Mesodermal cell (in vitro differentiated cells): ENCODE results near the gene ZNF511.

Experiments
- H3K27ac ChIP-seq: 2 replicates; pipeline ENCODE4 v1.7.0; 2013; ENCODE audit warnings: mild to moderate bottlenecking, low read depth, low read length, moderate library complexity; ENCODE audit not compliant: severe bottlenecking
- H3K36me3 ChIP-seq: 2 replicates; pipeline ENCODE4 v1.7.1; 2013; ENCODE audit warnings: mild to moderate bottlenecking, low read length, moderate library complexity; ENCODE audit not compliant: control insufficient read depth, insufficient read depth
- H3K4me1 ChIP-seq: one replicate; pipeline ENCODE4 v1.7.1; 2013; ENCODE audit warnings: mild to moderate bottlenecking, low read length; ENCODE audit not compliant: insufficient read depth, control insufficient read depth, poor library complexity, severe bottlenecking
- H3K4me3 ChIP-seq: 2 replicates; pipeline ENCODE4 v1.7.0; 2013; ENCODE audit warnings: low read length, control low read depth, mild to moderate bottlenecking; ENCODE audit not compliant: insufficient read depth, poor library complexity, severe bottlenecking; ENCODE audit errors: extremely low read depth
- H3K9me3 ChIP-seq: 2 replicates; pipeline ENCODE4 v1.7.1; 2013; ENCODE audit warnings: mild to moderate bottlenecking, low read length, moderate library complexity; ENCODE audit not compliant: control insufficient read depth
- WGBS, 2 experiments: methylation state at CpG; one replicate each; pipeline ENCODE4 v1.1.5; 2013; ENCODE audit warnings: missing lambda C conversion rate in 2 of 2; ENCODE audit not compliant: insufficient coverage in 2 of 2; 5-methylcytosine and 5-hydroxymethylcytosine counted together

ZNF511 gene

GRCh38 chr10:133267829-133268228, 40.9 kb upstream of the ZNF511 start:
- Histone ChIP-seq H3K36me3 (no peaks in the 10 kb centered on the region), H3K4me3 (no peak overlapping the region), H3K9me3 (no peaks in the 10 kb centered on the region), H3K27ac (no peak overlapping the region), H3K4me1 (peaks cover 5% of the 10 kb centered on the region)
- 91 to 93% methylated on average over 20 of the region's 22 CpGs for WGBS, 2 experiments

DNA sequence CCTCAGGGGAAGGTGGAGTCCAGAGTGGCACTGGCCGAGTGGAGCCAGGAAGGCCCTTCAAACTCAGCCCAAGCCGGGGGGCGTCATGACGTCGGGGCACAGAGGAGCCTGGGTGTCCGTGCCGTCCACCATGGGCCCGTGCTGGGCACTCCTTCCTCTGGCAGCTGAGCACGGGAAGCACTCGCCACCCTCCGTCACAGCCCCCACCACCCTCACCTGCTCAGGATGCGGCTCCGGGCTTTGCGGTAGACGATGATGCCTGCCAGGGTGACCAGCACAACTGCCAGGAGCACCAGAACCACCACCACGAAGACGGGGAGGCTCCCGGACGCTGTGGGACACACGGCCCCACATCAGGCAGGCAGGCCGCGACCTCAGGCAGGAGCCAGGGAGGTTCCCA, 40.2 kb upstream of the ZNF511 start:
- 91 to 92% methylated on average over 20 to 22 of the region's 22 CpGs for WGBS, 2 experiments
- Histone ChIP-seq H3K4me3 (no peak overlapping the region), H3K4me1 (peaks cover 5% of the 10 kb centered on the region), H3K27ac (no peak overlapping the region), H3K9me3 (no peaks in the 10 kb centered on the region), H3K36me3 (no peaks in the 10 kb centered on the region)

DNA sequence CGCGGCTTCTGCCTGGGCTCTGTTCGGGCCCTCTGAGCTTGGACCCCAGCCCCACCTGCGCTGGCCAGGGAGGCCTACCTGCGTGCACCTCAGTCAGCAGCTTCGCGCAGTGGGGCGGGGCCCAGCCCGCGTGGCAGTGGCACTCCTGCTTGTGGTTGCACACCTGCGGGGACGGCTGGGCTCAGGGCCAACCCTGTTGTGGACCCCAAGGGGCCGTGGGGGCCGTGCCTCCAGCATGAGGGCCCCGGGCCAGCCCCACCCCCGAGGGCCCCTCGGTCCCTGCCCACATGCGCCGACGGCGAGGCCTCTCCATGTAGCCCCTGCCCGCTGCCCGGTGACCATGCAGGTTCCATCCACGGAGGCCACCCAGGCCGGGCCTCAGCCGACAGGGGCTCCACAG, 39.3 kb upstream of the ZNF511 start:
- H3K4me3 ChIP-seq = no peak overlapping the region
- H3K4me1 ChIP-seq = peaks cover 4% of the 10 kb centered on the region
- 88 to 90% methylated on average over 23 to 26 of the region's 26 CpGs for WGBS, 2 experiments
- no peaks in the 10 kb centered on the region for H3K36me3 ChIP-seq
- H3K9me3 ChIP-seq = no peaks in the 10 kb centered on the region
- no peak overlapping the region for H3K27ac ChIP-seq

DNA sequence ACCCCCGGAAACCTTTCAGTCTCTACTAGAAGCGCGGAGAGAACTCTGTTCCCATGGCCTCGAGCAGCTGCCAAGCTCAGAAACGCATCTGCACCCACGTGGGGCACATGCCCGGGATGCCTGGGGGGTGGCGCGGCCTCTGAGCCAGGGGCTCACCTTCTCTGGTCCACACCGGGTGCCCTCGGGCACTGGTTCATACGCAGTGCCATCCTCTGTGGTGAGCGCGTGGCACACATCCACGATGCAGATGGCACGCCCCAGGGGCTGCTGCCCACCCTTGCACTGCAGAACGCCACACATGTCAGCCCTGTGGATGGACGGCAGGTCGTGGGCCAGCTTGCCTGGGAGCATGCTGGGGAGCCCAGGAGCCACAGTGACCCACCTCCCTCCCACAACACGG, 38.5 kb upstream of the ZNF511 start:
- H3K4me3 ChIP-seq = no peak overlapping the region
- H3K27ac ChIP-seq = no peak overlapping the region
- H3K36me3 ChIP-seq = no peaks in the 10 kb centered on the region
- H3K4me1 ChIP-seq = peaks cover 6% of the 10 kb centered on the region
- H3K9me3 ChIP-seq = no peaks in the 10 kb centered on the region
- WGBS, 2 experiments = 85 to 90% methylated on average over 20 of the region's 20 CpGs

GRCh38 chr10:133270773-133271297, 37.9 kb upstream of the ZNF511 start:
- Histone ChIP-seq H3K9me3 (no peaks in the 10 kb centered on the region), H3K36me3 (no peaks in the 10 kb centered on the region), H3K4me3 (no peak overlapping the region), H3K4me1 (peaks cover 12% of the 10 kb centered on the region), H3K27ac (no peak overlapping the region)
- 90 to 96% methylated on average over 18 to 19 of the region's 19 CpGs for WGBS, 2 experiments

GRCh38 chr10:133271521-133272300, 37.0 kb upstream of the ZNF511 start:
- Histone ChIP-seq H3K4me1 (peaks cover 12% of the 10 kb centered on the region), H3K36me3 (no peaks in the 10 kb centered on the region), H3K27ac (no peak overlapping the region), H3K9me3 (no peaks in the 10 kb centered on the region), H3K4me3 (no peak overlapping the region)
- 81 to 83% methylated on average over 29 to 31 of the region's 35 CpGs for WGBS, 2 experiments

DNA sequence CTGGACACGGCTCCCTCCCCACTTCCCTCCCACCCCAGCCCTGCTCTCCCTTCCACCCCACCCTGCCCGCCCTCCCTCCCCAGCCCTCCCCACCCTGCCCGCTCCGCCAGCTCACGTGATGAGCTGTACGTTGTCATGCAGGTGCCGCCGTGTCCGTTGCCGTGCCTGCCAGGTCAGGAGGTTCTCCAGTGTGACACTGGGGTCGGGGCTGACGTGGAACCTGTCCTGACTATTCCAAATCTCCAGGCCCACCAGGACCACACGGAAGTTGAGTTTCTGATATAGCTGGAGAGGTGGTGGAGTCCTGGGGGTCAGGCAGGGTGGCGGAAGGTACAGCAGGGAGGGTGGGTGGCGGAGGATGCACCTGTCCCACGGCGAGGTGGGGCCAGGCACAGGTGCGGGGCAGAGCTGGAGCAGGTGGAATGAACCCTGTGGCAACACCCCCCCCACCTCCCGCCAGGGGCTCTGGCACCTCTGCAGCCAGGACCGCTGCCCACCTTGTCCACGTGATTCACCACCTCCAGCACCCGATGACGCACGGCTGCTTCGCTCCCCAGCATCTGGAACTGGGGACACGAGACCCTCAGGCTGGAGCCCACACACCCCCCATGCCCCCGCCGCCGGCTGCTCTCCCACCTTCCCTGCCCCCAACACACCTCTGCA, 36.3 kb upstream of the ZNF511 start:
- 86 to 87% methylated on average over 10 to 21 of the region's 29 CpGs for WGBS, 2 experiments
- Histone ChIP-seq H3K9me3 (no peaks in the 10 kb centered on the region), H3K36me3 (no peaks in the 10 kb centered on the region), H3K4me3 (no peak overlapping the region), H3K4me1 (peaks cover 18% of the 10 kb centered on the region), H3K27ac (no peak overlapping the region)

DNA sequence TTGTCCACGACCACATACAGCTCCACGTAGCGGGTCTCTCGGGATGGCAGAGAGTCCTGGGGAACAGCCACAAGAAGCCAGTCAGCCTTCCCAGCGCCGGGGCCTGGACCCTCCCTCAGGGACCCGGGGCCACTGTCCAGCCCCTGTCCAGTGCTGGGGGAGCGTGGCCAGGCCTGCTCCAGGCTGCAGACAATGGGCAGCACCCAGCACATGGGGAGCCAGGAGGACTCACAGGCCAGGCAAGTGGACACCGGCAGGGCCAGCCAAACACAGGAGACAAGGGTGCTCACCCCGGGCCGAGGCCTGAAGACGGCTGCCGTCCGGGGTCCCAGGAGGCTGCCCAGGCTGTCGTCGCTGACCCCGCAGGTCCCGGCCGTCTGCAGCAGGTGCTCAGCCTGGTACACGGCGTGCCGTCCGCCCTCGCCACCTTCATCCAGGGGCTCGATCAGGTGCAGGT, 35.7 kb upstream of the ZNF511 start:
- no peaks in the 10 kb centered on the region for H3K9me3 ChIP-seq
- H3K36me3 ChIP-seq = no peaks in the 10 kb centered on the region
- peaks cover 23% of the 10 kb centered on the region for H3K4me1 ChIP-seq
- no peak overlapping the region for H3K4me3 ChIP-seq
- no peak overlapping the region for H3K27ac ChIP-seq
- WGBS, 2 experiments = 91 to 95% methylated on average over 22 to 24 of the region's 25 CpGs

DNA sequence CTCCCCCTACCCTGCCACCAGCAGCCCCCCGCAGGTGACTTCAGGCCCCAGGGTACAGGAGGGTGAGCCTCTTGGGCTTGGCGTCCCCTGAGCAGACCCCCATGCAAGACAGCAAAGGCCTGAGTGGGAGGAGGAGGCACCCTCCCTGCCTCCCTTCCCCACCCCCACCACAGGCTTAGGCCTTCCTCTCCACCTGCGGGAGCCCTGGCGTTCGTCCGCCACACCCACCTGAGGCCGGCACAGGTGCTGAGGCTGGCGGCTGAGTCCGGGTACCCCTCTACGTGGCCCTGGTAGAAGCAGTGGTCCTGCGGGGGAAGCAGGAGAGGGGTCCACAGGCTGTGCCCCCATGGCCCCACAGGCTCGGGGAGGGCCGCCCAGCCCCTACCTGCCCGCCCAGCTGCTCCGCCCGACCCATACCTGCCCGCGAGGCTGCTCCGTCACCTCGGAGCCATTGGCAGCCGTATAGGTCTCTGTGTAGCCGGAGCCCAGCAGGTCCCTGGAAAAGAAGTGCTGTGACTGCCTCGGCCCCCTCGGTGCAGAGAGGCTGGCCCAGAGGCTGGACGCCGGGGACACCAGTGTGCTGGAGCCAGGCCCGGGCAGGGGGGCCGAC, 35.1 kb upstream of the ZNF511 start:
- Histone ChIP-seq H3K4me1 (peaks cover 30% of the 10 kb centered on the region), H3K36me3 (no peaks in the 10 kb centered on the region), H3K4me3 (no peak overlapping the region), H3K9me3 (no peaks in the 10 kb centered on the region), H3K27ac (no peak overlapping the region)
- 93 to 95% methylated on average over 16 to 23 of the region's 28 CpGs for WGBS, 2 experiments

- peaks cover 7% of the 10 kb centered on the region for H3K36me3 ChIP-seq
- WGBS, 2 experiments = 66 to 67% methylated on average over 18 to 19 of the region's 26 CpGs
- no peak overlapping the region for H3K4me3 ChIP-seq
- H3K4me1 ChIP-seq = peaks cover 43% of the 10 kb centered on the region
- H3K9me3 ChIP-seq = no peaks in the 10 kb centered on the region
- H3K27ac ChIP-seq = no peak overlapping the region
Measured at GRCh38 chr10:133274751-133275683, 33.7 kb upstream of the ZNF511 start.
